ENCODE data around the gene ISG20.

The ISG20 gene

GRCh38 chr15:88658070-88658965 lies 19.5 kb downstream of the ISG20 start:
- DNase-seq = no peak
- Mint-ChIP-seq H3K27me3 (no peaks in the 10 kb centered on the region), H3K36me3 (peaks cover 7 to 13% of the 10 kb centered on the region in 2 donors), H3K4me1 (peaks cover 47 to 81% of the 10 kb centered on the region in 2 donors), H3K4me3 (peak overlapping the region in 1 of 2 donors; percentile 59), H3K9me3 (no peaks in the 10 kb centered on the region), H3K27ac (peak overlapping the region; percentile 86)
- no peak for ATAC-seq (replicated peaks)

GRCh38 chr15:88658972-88659931 lies 20.4 kb downstream of the ISG20 start:
- Mint-ChIP-seq H3K4me1 (peaks cover 49 to 75% of the 10 kb centered on the region in 2 donors), H3K27me3 (no peaks in the 10 kb centered on the region), H3K36me3 (peaks cover 7 to 13% of the 10 kb centered on the region in 2 donors), H3K9me3 (no peaks in the 10 kb centered on the region), H3K27ac (peak overlapping the region; percentile 72), H3K4me3 (no peak overlapping the region)
- DNase-seq (no peak), ATAC-seq (replicated peaks) (no peak)

GRCh38 chr15:88661041-88661700 lies 22.4 kb downstream of the ISG20 start:
- H3K4me3 Mint-ChIP-seq = no peak overlapping the region
- H3K9me3 Mint-ChIP-seq = no peaks in the 10 kb centered on the region
- H3K27ac Mint-ChIP-seq = no peak overlapping the region
- H3K27me3 Mint-ChIP-seq = no peaks in the 10 kb centered on the region
- ATAC-seq (replicated peaks) (no peak), DNase-seq (no peak)
- H3K4me1 Mint-ChIP-seq = peaks cover 47 to 66% of the 10 kb centered on the region in 2 donors
- peaks cover 6 to 7% of the 10 kb centered on the region in 2 donors for H3K36me3 Mint-ChIP-seq

DNA sequence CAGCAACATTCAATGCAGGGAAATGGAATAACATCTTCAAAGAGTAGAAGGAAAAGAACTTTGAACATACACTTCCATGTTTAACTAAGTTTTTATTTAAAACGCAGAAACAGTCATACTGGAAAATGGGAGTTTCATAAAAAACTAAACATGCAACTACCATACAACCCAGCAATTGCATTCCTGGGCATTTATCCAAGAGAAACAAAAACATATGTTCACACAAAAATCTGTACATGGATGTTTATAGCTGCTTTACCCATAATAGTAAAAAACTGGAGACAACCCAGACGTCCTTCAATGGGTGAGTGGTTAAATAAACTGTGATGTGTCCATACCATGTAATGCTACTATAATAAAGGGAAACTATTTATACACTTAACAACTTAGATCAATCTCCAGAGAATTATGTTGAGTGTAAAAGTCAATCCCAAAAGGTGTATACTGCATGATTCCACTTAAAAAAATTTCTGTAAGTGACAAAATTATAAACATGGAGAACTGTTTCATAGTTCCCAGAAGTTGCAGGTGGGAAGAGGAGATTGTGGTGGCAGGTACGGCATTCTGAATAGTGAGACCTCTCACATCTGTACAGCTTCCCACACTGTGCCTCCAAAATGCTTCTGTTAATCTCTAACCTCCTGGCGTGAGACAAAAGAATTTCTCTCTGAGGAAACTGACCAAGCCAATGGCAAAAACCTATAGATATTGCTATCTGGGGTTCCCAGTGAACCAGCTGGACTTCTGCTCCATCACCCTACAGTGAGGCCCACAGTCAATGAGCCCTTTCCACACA lies 23.1 kb downstream of the ISG20 start:
- Mint-ChIP-seq H3K4me1 (peaks cover 41 to 58% of the 10 kb centered on the region in 2 donors), H3K27ac (no peak overlapping the region), H3K36me3 (peaks cover 1 to 3% of the 10 kb centered on the region in 2 donors), H3K27me3 (no peaks in the 10 kb centered on the region), H3K4me3 (no peak overlapping the region), H3K9me3 (no peaks in the 10 kb centered on the region)
- DNase-seq (no peak), ATAC-seq (replicated peaks) (no peak)

- ATAC-seq (replicated peaks) (no peak), DNase-seq (no peak)
- no peaks in the 10 kb centered on the region for H3K27me3 Mint-ChIP-seq
- peaks cover 30 to 46% of the 10 kb centered on the region in 2 donors for H3K4me1 Mint-ChIP-seq
- peaks cover 0 to 1% of the 10 kb centered on the region in 2 donors for H3K36me3 Mint-ChIP-seq
- no peaks in the 10 kb centered on the region for H3K9me3 Mint-ChIP-seq
- H3K4me3 Mint-ChIP-seq = no peak overlapping the region
- H3K27ac Mint-ChIP-seq = no peak overlapping the region
Observed at GRCh38 chr15:88663141-88663621, 24.4 kb downstream of the ISG20 start.

DNA sequence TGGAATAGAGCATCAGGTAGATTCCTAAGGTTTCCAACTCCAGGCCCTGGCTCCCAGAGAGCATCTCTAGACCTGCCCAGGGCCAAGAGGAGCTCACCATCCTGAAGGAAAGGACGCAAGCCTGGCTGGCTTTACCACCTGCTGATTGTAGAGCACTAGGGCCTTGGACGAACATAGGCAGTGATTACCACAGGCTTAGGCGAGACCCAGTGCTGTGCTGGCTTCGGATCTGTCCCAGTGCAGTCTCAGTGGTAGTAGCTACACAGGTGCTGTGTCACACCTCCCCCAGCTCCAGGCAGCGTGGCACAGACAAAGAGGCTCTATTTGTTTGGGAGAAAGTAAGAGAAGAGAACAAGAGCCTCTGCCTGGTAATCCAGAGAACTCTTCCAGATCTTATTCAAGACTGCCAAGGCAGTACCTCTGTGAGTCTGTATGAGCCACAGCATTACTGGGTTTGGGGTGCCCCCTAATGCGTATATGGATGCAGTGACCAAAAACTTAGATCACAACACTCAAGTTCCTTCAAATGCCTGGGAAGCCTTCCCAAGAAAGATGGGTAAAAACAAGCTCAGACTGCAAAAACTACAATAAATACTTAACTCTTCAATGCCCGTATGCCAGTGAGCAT lies 25.4 kb downstream of the ISG20 start:
- DNase-seq (no peak), ATAC-seq (replicated peaks) (peak; percentile 82 to 83)
- peaks cover 1 to 3% of the 10 kb centered on the region in 2 donors for H3K36me3 Mint-ChIP-seq
- peak overlapping the region; percentile 39 for H3K27ac Mint-ChIP-seq
- peaks cover 4 to 8% of the 10 kb centered on the region in 2 donors for H3K27me3 Mint-ChIP-seq
- H3K9me3 Mint-ChIP-seq = no peaks in the 10 kb centered on the region
- no peak overlapping the region for H3K4me3 Mint-ChIP-seq
- peaks cover 25 to 35% of the 10 kb centered on the region in 2 donors for H3K4me1 Mint-ChIP-seq

GRCh38 chr15:88674661-88675060 lies 35.8 kb downstream of the ISG20 start:
- H3K27me3 Mint-ChIP-seq = peaks cover 13 to 25% of the 10 kb centered on the region in 2 donors
- no peak overlapping the region for H3K4me3 Mint-ChIP-seq
- H3K4me1 Mint-ChIP-seq = no peaks in the 10 kb centered on the region
- H3K9me3 Mint-ChIP-seq = no peaks in the 10 kb centered on the region
- DNase-seq = no peak
- H3K27ac Mint-ChIP-seq = no peak overlapping the region
- ATAC-seq (replicated peaks) = no peak
- no peaks in the 10 kb centered on the region for H3K36me3 Mint-ChIP-seq

DNA sequence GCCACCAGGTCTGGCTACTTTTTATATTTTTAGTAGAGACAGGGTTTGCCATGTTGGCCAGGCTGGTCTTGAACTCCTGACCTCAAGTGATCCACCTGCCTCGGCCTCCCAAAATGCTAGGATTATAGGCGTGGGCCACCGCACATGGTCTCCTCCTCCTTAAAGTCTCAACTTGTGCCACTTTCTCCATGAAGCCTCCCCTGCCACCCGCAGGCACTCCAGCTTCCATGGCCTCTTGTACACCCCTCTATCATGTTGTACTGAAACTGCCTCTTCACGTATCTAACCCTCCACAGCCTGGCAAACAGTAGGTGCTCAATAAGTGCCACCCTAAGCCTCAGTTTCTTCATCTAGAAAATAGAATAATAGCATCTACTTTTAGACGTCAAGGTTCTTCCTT lies 39.9 kb downstream of the ISG20 start:
- Mint-ChIP-seq H3K4me1 (peaks cover 7 to 8% of the 10 kb centered on the region in 2 donors), H3K4me3 (no peak overlapping the region), H3K27ac (no peak overlapping the region), H3K9me3 (peaks cover 0 to 2% of the 10 kb centered on the region in 2 donors), H3K27me3 (peaks cover 5 to 11% of the 10 kb centered on the region in 2 donors), H3K36me3 (no peaks in the 10 kb centered on the region)
- ATAC-seq (replicated peaks) (no peak), DNase-seq (no peak)

- no peaks in the 10 kb centered on the region for H3K36me3 Mint-ChIP-seq
- peaks cover 5 to 11% of the 10 kb centered on the region in 2 donors for H3K27me3 Mint-ChIP-seq
- ATAC-seq (replicated peaks) (no peak), DNase-seq (no peak)
- H3K4me1 Mint-ChIP-seq = peaks cover 10 to 17% of the 10 kb centered on the region in 2 donors
- H3K4me3 Mint-ChIP-seq = no peak overlapping the region
- no peak overlapping the region for H3K27ac Mint-ChIP-seq
- H3K9me3 Mint-ChIP-seq = peaks cover 0 to 2% of the 10 kb centered on the region in 2 donors
Observed at GRCh38 chr15:88680241-88681001, 41.6 kb downstream of the ISG20 start.

GRCh38 chr15:88681610-88682221 lies 42.9 kb downstream of the ISG20 start:
- DNase-seq (no peak), ATAC-seq (replicated peaks) (no peak)
- Mint-ChIP-seq H3K4me1 (peaks cover 12 to 23% of the 10 kb centered on the region in 2 donors), H3K9me3 (peaks cover 0 to 2% of the 10 kb centered on the region in 2 donors), H3K27ac (no peak overlapping the region), H3K27me3 (peaks cover 5 to 9% of the 10 kb centered on the region in 2 donors), H3K4me3 (no peak overlapping the region), H3K36me3 (no peaks in the 10 kb centered on the region)

DNA sequence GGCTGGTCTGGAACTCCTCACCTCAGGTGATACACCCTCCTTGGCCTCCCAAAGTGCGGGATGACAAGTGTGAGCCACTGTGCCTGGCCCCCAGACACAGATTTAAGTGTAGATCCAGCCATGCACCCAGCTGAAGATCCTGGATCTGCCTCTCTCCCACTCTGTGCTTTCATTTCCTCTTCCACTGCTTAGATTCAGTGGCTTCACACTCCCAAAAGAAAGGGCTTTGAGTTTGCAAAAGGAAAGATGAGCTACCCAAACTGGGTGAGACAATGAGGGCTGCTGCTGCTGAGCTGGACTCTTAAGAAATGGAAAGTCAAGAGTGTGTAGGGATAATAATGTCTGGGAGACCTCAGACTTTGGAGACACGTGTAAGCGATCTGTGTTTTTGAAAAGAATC lies 45.5 kb downstream of the ISG20 start:
- no peak overlapping the region for H3K27ac Mint-ChIP-seq
- H3K4me1 Mint-ChIP-seq = peaks cover 12 to 23% of the 10 kb centered on the region in 2 donors
- H3K27me3 Mint-ChIP-seq = peaks cover 7 to 13% of the 10 kb centered on the region in 2 donors
- ATAC-seq (replicated peaks) = no peak
- no peak for DNase-seq
- H3K4me3 Mint-ChIP-seq = no peak overlapping the region
- H3K9me3 Mint-ChIP-seq = peaks cover 2% of the 10 kb centered on the region in 2 donors
- peaks cover 0 to 1% of the 10 kb centered on the region in 2 donors for H3K36me3 Mint-ChIP-seq

DNA sequence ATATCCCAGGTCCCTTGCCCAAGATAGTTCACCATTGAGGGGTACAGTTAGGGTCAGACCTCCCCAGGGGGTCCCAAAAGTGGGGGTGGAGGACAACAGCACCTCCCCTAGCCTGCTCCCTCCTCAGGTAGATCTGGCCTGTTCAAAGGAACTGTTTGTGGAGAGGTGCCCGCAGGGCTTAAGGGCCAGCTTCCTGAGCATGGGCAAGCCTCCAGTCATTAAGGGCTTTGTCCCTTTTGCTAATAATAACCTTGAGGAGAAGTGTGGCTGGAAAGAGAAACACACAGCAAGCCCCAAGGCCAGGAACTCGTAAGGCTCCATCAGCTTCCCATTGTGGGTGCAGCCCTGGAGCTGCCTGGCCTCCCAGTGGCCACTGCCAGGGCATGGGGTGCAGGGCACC lies 47.4 kb downstream of the ISG20 start:
- H3K9me3 Mint-ChIP-seq = peaks cover 2 to 5% of the 10 kb centered on the region in 2 donors
- ATAC-seq (replicated peaks) (no peak), DNase-seq (no peak)
- no peak overlapping the region for H3K4me3 Mint-ChIP-seq
- peaks cover 17 to 21% of the 10 kb centered on the region in 2 donors for H3K27me3 Mint-ChIP-seq
- H3K36me3 Mint-ChIP-seq = peaks cover 0 to 4% of the 10 kb centered on the region in 2 donors
- H3K27ac Mint-ChIP-seq = no peak overlapping the region
- peaks cover 12 to 23% of the 10 kb centered on the region in 2 donors for H3K4me1 Mint-ChIP-seq
